ENCODE data around the gene CAV3. TPM values are rescaled to one million over a fixed set of nuclear protein-coding genes. Genes with fewer than 3 reads are reported as not detected.

CAV3 gene
- total RNA-seq, 4 donors from 2014 or later, result not detected

- H3K4me1 ChIP-seq, result peaks cover 0 to 3% (median 0%) of the 10 kb centered on the region in 3 donors
- 90 to 100% methylated on average over 1 to 10 of the region's 11 CpGs for WGBS, 2 donors (ENCODE audit: low coverage in 1 of 2)
- H3K36me3 ChIP-seq, result no peaks in the 10 kb centered on the region
- no peak for TF ChIP-seq POLR2A (IDR thresholded peaks at IDR 0.05)
- H3K4me3 ChIP-seq, result no peak overlapping the region
- no peaks in the 10 kb centered on the region for H3K9me3 ChIP-seq
- no peak for ATAC-seq
- H3K27me3 ChIP-seq, result no peaks in the 10 kb centered on the region
- no peak overlapping the region for H3K27ac ChIP-seq
Observed at GRCh38 chr3:8736436-8736835, 2.8 kb downstream of the CAV3 start.

- Histone ChIP-seq H3K4me1 (peaks cover 0 to 8% (median 0%) of the 10 kb centered on the region in 3 donors), H3K27me3 (no peaks in the 10 kb centered on the region), H3K27ac (no peak overlapping the region), H3K9me3 (no peaks in the 10 kb centered on the region), H3K4me3 (no peak overlapping the region), H3K36me3 (no peaks in the 10 kb centered on the region)
- TF ChIP-seq CTCF (IDR thresholded peaks at IDR 0.05) (no peak), EP300 (IDR thresholded peaks at IDR 0.05) (no peak), POLR2AphosphoS5 (IDR thresholded peaks at IDR 0.05) (no peak), POLR2A (IDR thresholded peaks at IDR 0.05) (no peak)
- no CpG with 5 or more reads among the region's 4 CpGs for WGBS, 2 donors (ENCODE audit: low coverage in 1 of 2)
- no peak for ATAC-seq
Observed at GRCh38 chr3:8737301-8737700, 3.7 kb downstream of the CAV3 start.

GRCh38 chr3:8737823-8738222 is 4.2 kb downstream of the CAV3 start:
- TF ChIP-seq EP300 (IDR thresholded peaks at IDR 0.05), result no peak
- no peak for TF ChIP-seq POLR2AphosphoS5 (IDR thresholded peaks at IDR 0.05)
- TF ChIP-seq POLR2A (IDR thresholded peaks at IDR 0.05), result no peak
- TF ChIP-seq CTCF (IDR thresholded peaks at IDR 0.05), result no peak
- no peak for ATAC-seq
- Histone ChIP-seq H3K9me3 (no peaks in the 10 kb centered on the region), H3K4me1 (peaks cover 0 to 8% (median 0%) of the 10 kb centered on the region in 3 donors), H3K36me3 (no peaks in the 10 kb centered on the region), H3K27me3 (no peaks in the 10 kb centered on the region), H3K4me3 (no peak overlapping the region), H3K27ac (no peak overlapping the region)

- H3K27ac ChIP-seq, result no peak overlapping the region
- H3K27me3 ChIP-seq, result no peaks in the 10 kb centered on the region
- WGBS, 2 donors (ENCODE audit: low coverage in 1 of 2), result 69% methylated on average over 3 of the region's 3 CpGs; no CpG with 5 or more reads in 1 of the 2 donors
- no peaks in the 10 kb centered on the region for H3K36me3 ChIP-seq
- H3K4me3 ChIP-seq, result no peak overlapping the region
- no peak for ATAC-seq
- H3K4me1 ChIP-seq, result peaks cover 0 to 8% (median 0%) of the 10 kb centered on the region in 3 donors
- H3K9me3 ChIP-seq, result no peaks in the 10 kb centered on the region
- TF ChIP-seq CTCF (IDR thresholded peaks at IDR 0.05) (no peak), POLR2AphosphoS5 (IDR thresholded peaks at IDR 0.05) (no peak), EP300 (IDR thresholded peaks at IDR 0.05) (no peak), POLR2A (IDR thresholded peaks at IDR 0.05) (no peak)
Observed at GRCh38 chr3:8738639-8739038, 5.0 kb downstream of the CAV3 start.

- H3K4me3 ChIP-seq, result no peak overlapping the region
- no peak for ATAC-seq
- H3K4me1 ChIP-seq, result peaks cover 0 to 8% (median 0%) of the 10 kb centered on the region in 3 donors
- TF ChIP-seq POLR2AphosphoS5 (IDR thresholded peaks at IDR 0.05) (no peak), EP300 (IDR thresholded peaks at IDR 0.05) (no peak), CTCF (IDR thresholded peaks at IDR 0.05) (no peak), POLR2A (IDR thresholded peaks at IDR 0.05) (no peak)
- H3K27ac ChIP-seq, result no peak overlapping the region
- H3K36me3 ChIP-seq, result no peaks in the 10 kb centered on the region
- H3K9me3 ChIP-seq, result no peaks in the 10 kb centered on the region
- H3K27me3 ChIP-seq, result no peaks in the 10 kb centered on the region
- WGBS, 2 donors (ENCODE audit: low coverage in 1 of 2), result 100% methylated on average over 1 of the region's 5 CpGs; no CpG with 5 or more reads in 1 of the 2 donors
Observed at GRCh38 chr3:8739757-8740504, 6.3 kb downstream of the CAV3 start.
